Thyroid gland (tissue), 4 donors: Measurements from ENCODE around the gene TXLNG. TPM values are rescaled to one million over a fixed set of nuclear protein-coding genes. Genes with fewer than 3 reads are reported as not detected.

Experiments
- DNase-seq, 2 donors: peaks; one replicate each; pipeline ENCODE4 v3.0.0-alpha.2; 2019
- H3K27ac ChIP-seq, 3 donors: fragments of 200-600 bp; sonication (generic); 1 replicate in 2 of 3; 2 replicates in 1 of 3; pipeline ENCODE4 v1.5.1; 2016 to 2019; ENCODE audit warnings: mild to moderate bottlenecking in 1 of 3, moderate library complexity in 1 of 3
- H3K27me3 ChIP-seq: fragments of 200-600 bp; sonication (generic); one replicate; pipeline ENCODE4 v1.5.1; 2019
- H3K36me3 ChIP-seq, 2 donors: fragments of 200-600 bp; sonication (generic); one replicate each; pipeline ENCODE4 v1.5.1; 2016 to 2019
- H3K4me1 ChIP-seq, 2 donors: fragments of 200-600 bp; sonication (generic); one replicate each; pipeline ENCODE4 v1.5.1; 2017 to 2019
- H3K4me3 ChIP-seq, 3 donors: fragments of 200-600 bp; sonication (generic); replicated peaks in 1 of 3; 1 replicate in 2 of 3; 2 replicates in 1 of 3; pipeline ENCODE4 v1.5.1; 2016; ENCODE audit warnings: mild to moderate bottlenecking in 1 of 3
- H3K9me3 ChIP-seq: fragments of 200-600 bp; sonication (generic); one replicate; pipeline ENCODE4 v1.5.1; 2017
- POLR2A ChIP-seq, 2 donors: fragments of 450-650 bp; IDR thresholded peaks; one replicate each; pipeline ENCODE4 v1.6.1; 2017; ENCODE audit warnings: antibody characterized with exemption in 2 of 2, mild to moderate bottlenecking in 2 of 2, moderate library complexity in 1 of 2
- WGBS, 2 donors: methylation state at CpG; one replicate each; pipeline ENCODE4 v1.1.5; 2017; 5-methylcytosine and 5-hydroxymethylcytosine counted together
- intact Hi-C: fragments of 100-400 bp; cut with DNase I; formaldehyde crosslinking; loops from one replicate; pipeline ENCODE4 v1.15.1; 2023
- total RNA-seq, 4 donors: library from RNA; depleted of rRNA; stranded (reverse); fragments of >200 nt; gene quantifications; one replicate each; pipeline ENCODE4 v1.2.3, GENCODE V29; 2016
- TF ChIP-seq, protein P1 (sequence below), 6 experiments: fragments of 200-600 bp in 3 of 6; fragments of 450-650 bp in 3 of 6; sonication (generic) in 3 of 6; IDR thresholded peaks; one replicate each; pipeline ENCODE4 v1.5.1; 2016 to 2019; ENCODE audit warnings: antibody characterized with exemption in 6 of 6, mild to moderate bottlenecking in 2 of 6, inconsistent platforms in 1 of 6, moderate library complexity in 1 of 6

TXLNG gene
- total RNA-seq, 4 donors from 2014 or later: 14.7 to 17.9 (median 16.3) TPM

GRCh38 chrX:16856744-16857143 lies 70.5 kb downstream of the TXLNG start:
- H3K4me1 ChIP-seq: no peaks in the 10 kb centered on the region
- H3K27me3 ChIP-seq: no peaks in the 10 kb centered on the region
- no peak overlapping the region for H3K4me3 ChIP-seq
- H3K9me3 ChIP-seq: no peaks in the 10 kb centered on the region
- no peak overlapping the region for H3K27ac ChIP-seq
- H3K36me3 ChIP-seq: peaks cover 9 to 11% of the 10 kb centered on the region in 2 donors
- intact Hi-C loops: no loop called here
- TF ChIP-seq, protein P1, sequence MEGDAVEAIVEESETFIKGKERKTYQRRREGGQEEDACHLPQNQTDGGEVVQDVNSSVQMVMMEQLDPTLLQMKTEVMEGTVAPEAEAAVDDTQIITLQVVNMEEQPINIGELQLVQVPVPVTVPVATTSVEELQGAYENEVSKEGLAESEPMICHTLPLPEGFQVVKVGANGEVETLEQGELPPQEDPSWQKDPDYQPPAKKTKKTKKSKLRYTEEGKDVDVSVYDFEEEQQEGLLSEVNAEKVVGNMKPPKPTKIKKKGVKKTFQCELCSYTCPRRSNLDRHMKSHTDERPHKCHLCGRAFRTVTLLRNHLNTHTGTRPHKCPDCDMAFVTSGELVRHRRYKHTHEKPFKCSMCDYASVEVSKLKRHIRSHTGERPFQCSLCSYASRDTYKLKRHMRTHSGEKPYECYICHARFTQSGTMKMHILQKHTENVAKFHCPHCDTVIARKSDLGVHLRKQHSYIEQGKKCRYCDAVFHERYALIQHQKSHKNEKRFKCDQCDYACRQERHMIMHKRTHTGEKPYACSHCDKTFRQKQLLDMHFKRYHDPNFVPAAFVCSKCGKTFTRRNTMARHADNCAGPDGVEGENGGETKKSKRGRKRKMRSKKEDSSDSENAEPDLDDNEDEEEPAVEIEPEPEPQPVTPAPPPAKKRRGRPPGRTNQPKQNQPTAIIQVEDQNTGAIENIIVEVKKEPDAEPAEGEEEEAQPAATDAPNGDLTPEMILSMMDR (IDR thresholded peaks at IDR 0.05): no peak
- no peak for TF ChIP-seq POLR2A (IDR thresholded peaks at IDR 0.05)
- DNase-seq: no peak

DNA sequence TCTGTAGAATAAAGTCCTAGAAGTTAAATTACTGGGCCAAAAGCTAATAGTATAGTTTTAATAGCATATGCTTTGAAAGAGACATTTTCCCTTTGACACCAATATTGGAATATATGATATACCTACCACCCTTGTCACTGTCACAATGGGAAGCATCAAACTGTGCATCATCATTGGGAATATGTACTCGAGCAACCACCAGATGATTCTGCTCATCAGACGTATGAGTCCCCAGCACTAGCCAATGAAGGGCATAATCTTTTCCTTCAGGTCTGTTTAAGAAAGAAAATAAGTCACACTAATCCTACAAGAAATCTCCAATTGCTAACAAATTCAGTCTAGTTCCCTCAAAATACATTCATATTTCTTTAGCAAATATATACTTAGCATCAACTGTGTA lies 76.6 kb downstream of the TXLNG start:
- intact Hi-C loops: no loop called here
- no peaks in the 10 kb centered on the region for H3K4me1 ChIP-seq
- 87 to 94% methylated on average over 2 of the region's 2 CpGs for WGBS, 2 donors
- H3K36me3 ChIP-seq: peaks cover 0 to 8% of the 10 kb centered on the region in 2 donors
- no peak for DNase-seq
- no peak overlapping the region for H3K4me3 ChIP-seq
- TF ChIP-seq POLR2A (IDR thresholded peaks at IDR 0.05): no peak
- TF ChIP-seq, protein P1 (IDR thresholded peaks at IDR 0.05): no peak
- H3K27ac ChIP-seq: no peak overlapping the region
- H3K9me3 ChIP-seq: no peaks in the 10 kb centered on the region
- no peaks in the 10 kb centered on the region for H3K27me3 ChIP-seq

DNA sequence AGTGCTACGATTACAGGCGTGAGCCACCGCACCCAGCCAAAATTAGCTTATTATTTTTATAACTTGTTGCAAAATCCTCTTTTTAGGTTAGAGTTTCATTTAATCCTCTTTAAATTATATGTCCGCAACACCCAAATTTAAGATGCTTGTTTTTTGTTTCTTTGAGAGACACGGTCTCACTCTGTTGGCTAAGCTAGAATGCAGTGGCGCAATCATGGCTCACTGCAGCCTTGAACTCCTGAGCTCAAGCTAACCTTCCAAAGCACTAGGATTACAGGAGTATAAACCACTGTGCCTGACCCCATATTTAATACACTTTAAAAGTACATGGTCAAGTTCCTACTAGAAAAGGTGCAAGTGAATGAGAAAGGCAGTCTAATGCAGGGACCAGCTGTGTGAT lies 81.7 kb downstream of the TXLNG start:
- WGBS, 2 donors: 89 to 97% methylated on average over 6 of the region's 6 CpGs
- Histone ChIP-seq H3K4me3 (no peak overlapping the region), H3K36me3 (no peaks in the 10 kb centered on the region), H3K27ac (no peak overlapping the region), H3K4me1 (peaks cover 0 to 25% of the 10 kb centered on the region in 2 donors), H3K27me3 (no peaks in the 10 kb centered on the region), H3K9me3 (no peaks in the 10 kb centered on the region)
- DNase-seq: no peak
- TF ChIP-seq, protein P1 (IDR thresholded peaks at IDR 0.05): no peak
- TF ChIP-seq POLR2A (IDR thresholded peaks at IDR 0.05): no peak
- intact Hi-C loops: no loop called here

- no peaks in the 10 kb centered on the region for H3K36me3 ChIP-seq
- no peak for DNase-seq
- H3K9me3 ChIP-seq: no peaks in the 10 kb centered on the region
- intact Hi-C loops: no loop called here
- WGBS, 2 donors: 9 to 12% methylated on average over 6 to 7 of the region's 7 CpGs
- TF ChIP-seq POLR2A (IDR thresholded peaks at IDR 0.05): no peak
- TF ChIP-seq, protein P1 (IDR thresholded peaks at IDR 0.05): no peak
- peak overlapping the region in 2 of 3 donors; percentile 20 to 57 for H3K4me3 ChIP-seq
- H3K27ac ChIP-seq: no peak overlapping the region
- H3K4me1 ChIP-seq: peaks cover 0 to 25% of the 10 kb centered on the region in 2 donors
- H3K27me3 ChIP-seq: no peaks in the 10 kb centered on the region
Measured at GRCh38 chrX:16868920-16869319, 82.7 kb downstream of the TXLNG start.

- Histone ChIP-seq H3K36me3 (no peaks in the 10 kb centered on the region), H3K4me3 (peak overlapping the region; percentile 11 to 57 (median 20)), H3K9me3 (no peaks in the 10 kb centered on the region), H3K4me1 (peaks cover 0 to 25% of the 10 kb centered on the region in 2 donors), H3K27ac (peak overlapping the region; percentile 57 to 78 (median 67)), H3K27me3 (no peaks in the 10 kb centered on the region)
- DNase-seq: peak; percentile 32 to 38
- TF ChIP-seq, protein P1 (IDR thresholded peaks at IDR 0.05): no peak
- TF ChIP-seq POLR2A (IDR thresholded peaks at IDR 0.05): no peak
- 0% methylated on average over 1 to 2 of the region's 92 CpGs for WGBS, 2 donors
- intact Hi-C loops: no loop called here
Measured at GRCh38 chrX:16869393-16870094, 83.3 kb downstream of the TXLNG start.
